HG02884 (cell line): ENCODE results near the gene MRPS34.

ENCODE experiments used
- ATAC-seq: cut with Tn5 transposase; IDR thresholded peaks from one replicate; pipeline ENCODE4 v1.9.1; 2021; ENCODE audit warnings: mild to moderate bottlenecking, moderate library complexity; ENCODE audit not compliant: unreplicated experiment

Gene MRPS34

GRCh38 chr16:1782408-1783264 lies 9.7 kb upstream of the MRPS34 start, which contains the start of the genes NUBP2 and SPSB3:
Gene NUBP2 (plus strand): TSS chr16:1782960. CDS start chr16:1783021, 61 bp downstream.
Gene SPSB3 (minus strand): TSS chr16:1782571. CDS start chr16:1781483, 1,088 bp downstream.
- ATAC-seq = peak; percentile 78

GRCh38 chr16:1781758-1782407 lies 8.9 kb upstream of the MRPS34 start:
- peak; percentile 3 for ATAC-seq

- ATAC-seq = no peak
Observed at GRCh38 chr16:1781254-1781653, 8.3 kb upstream of the MRPS34 start.

- ATAC-seq = no peak
Observed at GRCh38 chr16:1780677-1781072, 7.7 kb upstream of the MRPS34 start.

GRCh38 chr16:1779741-1780676 lies 7.1 kb upstream of the MRPS34 start:
- ATAC-seq = no peak

- ATAC-seq = no peak
Observed at GRCh38 chr16:1779234-1779701, 6.3 kb upstream of the MRPS34 start.

GRCh38 chr16:1778200-1779179 lies 5.6 kb upstream of the MRPS34 start:
- no peak for ATAC-seq

- ATAC-seq = no peak
Observed at GRCh38 chr16:1777375-1778199, 4.7 kb upstream of the MRPS34 start.

GRCh38 chr16:1776991-1777374 lies 4.0 kb upstream of the MRPS34 start:
- no peak for ATAC-seq

- no peak for ATAC-seq
Observed at GRCh38 chr16:1776672-1776955, 3.7 kb upstream of the MRPS34 start.

GRCh38 chr16:1775846-1776671 lies 3.1 kb upstream of the MRPS34 start:
- no peak for ATAC-seq

GRCh38 chr16:1775006-1775845 lies 2.3 kb upstream of the MRPS34 start:
- ATAC-seq = no peak

GRCh38 chr16:1774448-1774780 lies 1.5 kb upstream of the MRPS34 start:
- no peak for ATAC-seq

- no peak for ATAC-seq
Observed at GRCh38 chr16:1773703-1774447, 941 bp upstream of the MRPS34 start.

GRCh38 chr16:1772362-1772907 lies 499 bp downstream of the MRPS34 start, which contains the start of gene EME2:
Gene EME2 (plus strand): TSS chr16:1772810. CDS start chr16:1773228, 418 bp downstream.
- ATAC-seq = no peak

- no peak for ATAC-seq
Observed at GRCh38 chr16:1771864-1772361, 1.0 kb downstream of the MRPS34 start.
